Keratinocyte (primary cell): Measurements from ENCODE around the gene VCL.

Experiments used
- EZH2 ChIP-seq: IDR thresholded peaks from one replicate; pipeline ENCODE4 v1.6.1; 2012; ENCODE audit warnings: inconsistent platforms, mild to moderate bottlenecking, low read length, moderate library complexity
- TF ChIP-seq, protein P1 (sequence below), 3 experiments: IDR thresholded peaks in 1 of 3; conservative IDR thresholded peaks in 1 of 3; optimal IDR thresholded peaks in 1 of 3; 2 replicates in 2 of 3; 3 replicates in 1 of 3; pipeline versions ENCODE3 to v1.5.1; 2011; ENCODE audit warnings: low read length in 3 of 3, mild to moderate bottlenecking in 3 of 3, moderate library complexity in 2 of 3, control low read depth in 1 of 3, inconsistent platforms in 1 of 3; ENCODE audit not compliant: insufficient read depth in 2 of 3; ENCODE audit errors: extremely low read depth in 1 of 3

GRCh38 chr10:74024600-74024999, 26.7 kb downstream of the VCL start:
- TF ChIP-seq, protein P1, sequence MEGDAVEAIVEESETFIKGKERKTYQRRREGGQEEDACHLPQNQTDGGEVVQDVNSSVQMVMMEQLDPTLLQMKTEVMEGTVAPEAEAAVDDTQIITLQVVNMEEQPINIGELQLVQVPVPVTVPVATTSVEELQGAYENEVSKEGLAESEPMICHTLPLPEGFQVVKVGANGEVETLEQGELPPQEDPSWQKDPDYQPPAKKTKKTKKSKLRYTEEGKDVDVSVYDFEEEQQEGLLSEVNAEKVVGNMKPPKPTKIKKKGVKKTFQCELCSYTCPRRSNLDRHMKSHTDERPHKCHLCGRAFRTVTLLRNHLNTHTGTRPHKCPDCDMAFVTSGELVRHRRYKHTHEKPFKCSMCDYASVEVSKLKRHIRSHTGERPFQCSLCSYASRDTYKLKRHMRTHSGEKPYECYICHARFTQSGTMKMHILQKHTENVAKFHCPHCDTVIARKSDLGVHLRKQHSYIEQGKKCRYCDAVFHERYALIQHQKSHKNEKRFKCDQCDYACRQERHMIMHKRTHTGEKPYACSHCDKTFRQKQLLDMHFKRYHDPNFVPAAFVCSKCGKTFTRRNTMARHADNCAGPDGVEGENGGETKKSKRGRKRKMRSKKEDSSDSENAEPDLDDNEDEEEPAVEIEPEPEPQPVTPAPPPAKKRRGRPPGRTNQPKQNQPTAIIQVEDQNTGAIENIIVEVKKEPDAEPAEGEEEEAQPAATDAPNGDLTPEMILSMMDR (optimal IDR thresholded peaks at IDR 0.05 in 1 of 3, IDR thresholded peaks at IDR 0.05 in 1 of 3, conservative IDR thresholded peaks at IDR 0.05 in 1 of 3; ENCODE audit: extremely low read depth in 1 of 3, insufficient read depth in 2 of 3, low read length in 3 of 3): no peak
- no peak for TF ChIP-seq EZH2
